Stimulated activated CD8-positive, alpha-beta memory T cell treated with anti-CD3 and anti-CD28 coated beads, Interleukin-4, amount 100 ng/mL, for 4 hours (primary cell): ENCODE measurements around the gene FAM124A.

ENCODE experiments used
- DNase-seq, 2 donors: peaks; one replicate each; pipeline ENCODE4 v3.0.0-alpha.2; 2020; ENCODE audit warnings: low read depth in 2 of 2, low spot score in 1 of 2

Gene FAM124A

GRCh38 chr13:51305271-51305967 lies 83.2 kb downstream of the FAM124A start:
- no peak for DNase-seq

DNA sequence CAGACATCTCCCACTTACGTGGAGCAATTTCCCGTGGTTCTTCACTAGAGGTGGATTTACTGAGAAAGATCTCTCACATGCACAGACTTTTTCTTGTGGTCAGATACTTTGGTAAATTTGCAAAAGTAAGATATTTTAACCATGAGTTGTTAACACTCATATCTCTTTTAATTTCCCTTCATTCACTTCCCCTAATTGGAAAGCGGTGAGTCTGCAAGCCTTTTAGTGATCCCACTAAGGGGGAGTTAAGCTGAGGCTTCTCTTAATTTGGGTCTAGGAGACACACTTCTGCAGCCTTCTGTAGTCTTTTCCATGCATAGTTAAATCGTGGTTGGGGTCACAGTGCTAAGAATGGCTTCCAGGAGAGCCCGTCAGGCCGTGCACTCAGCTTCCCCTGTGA lies 86.6 kb downstream of the FAM124A start:
- no peak for DNase-seq

DNA sequence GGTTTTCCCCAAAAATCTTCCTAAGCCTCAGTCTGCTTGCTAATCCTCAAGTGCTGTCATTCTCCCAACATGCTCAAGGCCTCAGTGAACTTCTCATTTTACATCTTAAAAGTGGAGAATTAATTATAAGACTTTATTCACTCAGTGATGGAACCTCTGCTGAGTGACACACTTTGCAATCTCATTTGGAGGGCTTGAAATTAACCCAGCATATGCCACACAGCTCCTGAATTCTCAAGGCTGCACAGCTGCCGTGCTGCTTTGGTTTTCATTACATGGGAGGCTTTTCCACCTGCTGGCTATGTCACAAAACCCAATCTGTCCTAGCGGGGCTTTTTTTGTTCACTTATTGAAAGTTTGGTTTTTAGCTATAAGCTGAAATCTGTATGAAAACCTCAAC lies 89.0 kb downstream of the FAM124A start:
- no peak for DNase-seq

GRCh38 chr13:51311957-51312520 lies 89.8 kb downstream of the FAM124A start:
- DNase-seq: no peak

DNA sequence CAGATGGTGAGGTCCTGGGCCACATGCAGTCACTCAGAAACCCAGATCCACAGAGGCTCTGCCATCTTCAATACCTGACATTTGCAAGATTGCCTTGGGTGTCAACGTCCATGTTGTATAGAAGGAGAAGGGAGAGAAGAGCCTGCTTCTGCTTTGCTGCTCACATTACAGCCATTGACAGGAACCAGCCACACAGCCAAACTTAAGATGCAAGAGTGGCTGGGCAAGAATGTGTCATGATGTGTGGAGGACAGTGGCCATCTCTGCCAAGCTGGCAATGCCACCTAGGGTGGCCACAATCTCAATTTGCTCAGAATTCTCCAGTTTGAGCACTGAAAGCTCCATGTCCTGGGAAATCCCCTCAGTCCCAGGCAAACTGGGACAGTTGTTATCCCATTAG lies 91.4 kb downstream of the FAM124A start:
- no peak for DNase-seq

- DNase-seq: no peak
Measured at GRCh38 chr13:51317262-51317661, 95.1 kb downstream of the FAM124A start.

DNA sequence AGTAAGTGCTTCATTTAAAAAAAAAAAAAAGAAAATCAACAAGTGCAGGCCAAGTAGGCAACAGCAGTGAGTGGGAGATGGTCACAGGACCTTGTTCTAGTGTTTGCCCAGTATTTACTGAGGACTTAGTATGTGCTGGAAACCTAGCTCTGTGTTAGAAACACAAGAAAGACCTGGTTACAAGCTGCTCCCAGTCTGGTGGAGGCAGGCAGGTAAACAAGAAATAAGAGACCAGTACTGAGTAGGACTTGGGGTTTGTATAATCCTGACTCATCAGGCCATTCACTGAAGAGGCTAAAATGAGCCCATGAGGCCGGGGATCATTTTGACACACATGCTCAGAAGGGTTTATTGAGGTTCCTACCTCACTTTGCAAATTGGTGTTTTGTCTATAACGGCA lies 95.8 kb downstream of the FAM124A start:
- DNase-seq: no peak

DNA sequence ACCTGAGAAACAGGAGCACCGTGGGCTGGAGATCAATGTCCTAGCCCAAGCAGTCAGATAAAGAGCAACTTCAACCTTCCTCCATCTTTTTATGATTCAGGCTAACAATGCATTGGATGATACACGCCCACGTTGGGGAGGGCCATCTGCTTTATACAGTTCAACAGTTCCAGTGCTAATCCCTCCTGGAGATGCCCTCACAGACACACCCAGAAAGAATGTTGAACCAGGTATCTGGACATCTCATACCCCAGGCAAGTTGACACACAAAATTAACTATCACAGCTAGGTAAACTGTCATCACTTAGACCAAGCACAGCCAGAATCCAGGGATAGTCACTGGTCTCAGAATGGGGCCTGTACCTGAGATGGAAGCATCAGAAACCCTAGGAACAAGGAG lies 96.7 kb downstream of the FAM124A start:
- DNase-seq: no peak

GRCh38 chr13:51321836-51322235 lies 99.6 kb downstream of the FAM124A start:
- no peak for DNase-seq

- no peak for DNase-seq
Measured at GRCh38 chr13:51322826-51323225, 100.6 kb downstream of the FAM124A start.

- DNase-seq: no peak
Measured at GRCh38 chr13:51323824-51324511, 101.8 kb downstream of the FAM124A start.

DNA sequence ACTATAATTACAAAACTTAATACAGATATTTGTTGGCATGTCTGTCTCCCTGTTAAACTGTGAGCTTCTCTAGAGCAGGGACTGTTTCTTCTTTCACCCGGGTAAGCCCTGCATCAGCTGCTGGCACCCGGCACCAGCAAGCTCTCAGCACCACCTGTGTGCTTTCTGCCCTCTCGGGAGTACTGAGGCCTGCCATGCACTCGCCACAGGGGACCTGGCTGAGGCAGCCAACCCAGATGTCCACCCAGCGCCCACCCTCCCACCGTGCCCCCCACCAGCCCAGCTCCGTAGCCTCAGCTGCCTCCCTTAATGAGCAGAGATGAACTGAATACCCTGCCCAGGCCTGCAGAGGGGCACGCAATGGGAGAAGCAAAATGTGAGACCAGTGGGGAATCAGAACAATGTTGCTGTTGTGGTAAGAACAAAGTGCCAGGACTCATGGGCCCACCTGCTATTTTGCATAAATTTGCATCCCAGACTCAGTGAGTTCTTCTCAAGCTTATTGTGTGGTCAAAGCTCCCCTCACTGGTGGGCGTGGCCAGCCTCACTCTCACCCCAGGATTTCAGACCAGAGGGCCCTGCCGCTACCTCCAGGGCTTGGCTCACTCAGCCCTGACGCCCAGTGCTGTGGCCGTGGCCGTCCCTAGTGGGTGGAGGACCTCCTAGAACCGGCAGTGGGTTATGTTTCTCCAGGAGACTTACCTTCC lies 102.7 kb downstream of the FAM124A start:
- no peak for DNase-seq

- DNase-seq: no peak
Measured at GRCh38 chr13:51325837-51326236, 103.6 kb downstream of the FAM124A start.

DNA sequence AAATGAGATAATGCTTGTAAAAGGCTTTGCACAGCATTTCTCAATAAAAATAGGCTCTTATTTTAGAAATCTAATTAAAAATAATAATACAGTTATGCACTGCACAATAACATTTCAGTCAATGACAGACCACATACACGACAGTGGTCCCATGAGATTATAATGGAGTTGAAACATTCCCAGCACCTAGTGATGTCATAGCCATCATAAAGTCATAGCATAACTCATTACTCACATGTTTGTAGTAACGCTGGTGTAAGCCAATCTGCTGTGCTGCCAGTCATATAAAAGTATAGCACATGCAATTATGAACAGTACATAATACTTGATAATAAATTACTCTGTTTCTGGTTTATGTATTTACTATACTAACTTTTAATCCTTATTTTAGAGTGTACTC lies 104.6 kb downstream of the FAM124A start:
- DNase-seq: no peak

- DNase-seq: no peak
Measured at GRCh38 chr13:51327961-51328360, 105.8 kb downstream of the FAM124A start.

DNA sequence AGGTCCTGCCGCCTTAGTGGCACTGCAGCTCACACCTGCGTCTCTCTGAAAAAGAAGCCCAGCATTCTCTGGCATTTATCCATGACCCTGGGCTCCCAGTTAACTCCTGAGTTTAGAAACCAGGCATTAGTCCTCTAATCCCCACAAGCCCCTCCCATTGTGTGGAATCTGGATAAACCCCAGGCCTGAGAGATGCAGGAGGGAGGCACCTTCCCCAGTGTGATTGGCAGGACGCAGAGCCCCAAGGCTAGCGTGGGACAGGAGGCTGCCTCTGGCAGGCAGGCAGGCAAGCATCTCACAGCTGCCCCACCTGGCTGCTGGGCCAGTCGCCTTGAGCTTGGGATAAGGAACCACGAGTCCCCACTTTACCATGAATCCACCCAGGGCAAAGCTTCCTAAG lies 106.3 kb downstream of the FAM124A start:
- DNase-seq: no peak

- no peak for DNase-seq
Measured at GRCh38 chr13:51329606-51330005, 107.4 kb downstream of the FAM124A start.

- DNase-seq: no peak
Measured at GRCh38 chr13:51330791-51331190, 108.6 kb downstream of the FAM124A start.

DNA sequence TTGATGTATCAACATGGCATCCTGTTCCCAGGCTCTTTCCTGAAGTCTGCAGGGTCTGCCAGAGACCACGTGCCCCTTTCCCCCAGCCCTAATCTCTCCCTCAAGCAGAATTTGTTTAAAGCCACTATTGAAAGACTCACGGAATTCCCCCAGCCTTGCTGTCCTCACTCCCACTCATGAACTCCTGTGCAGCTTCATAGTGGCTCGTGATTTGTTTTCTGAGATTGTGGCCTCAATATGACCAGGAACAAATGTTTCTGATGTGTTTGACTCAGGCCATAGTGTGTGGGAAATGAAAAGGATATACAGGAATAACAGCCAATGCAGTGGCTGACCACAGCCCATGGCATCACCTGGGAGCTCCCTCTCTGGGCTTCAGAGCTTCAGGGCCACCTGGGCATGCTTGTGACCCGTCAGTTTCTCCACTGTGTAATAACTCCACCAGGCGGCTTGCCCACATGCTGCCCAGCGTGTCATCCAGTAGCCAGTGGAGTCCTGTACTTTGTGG lies 109.2 kb downstream of the FAM124A start:
- no peak for DNase-seq

- DNase-seq: no peak
Measured at GRCh38 chr13:51332566-51333361, 110.6 kb downstream of the FAM124A start.

GRCh38 chr13:51333421-51333820 lies 111.2 kb downstream of the FAM124A start:
- DNase-seq: no peak
